Measurements from ENCODE around the gene PLCB2.

The PLCB2 gene

DNA sequence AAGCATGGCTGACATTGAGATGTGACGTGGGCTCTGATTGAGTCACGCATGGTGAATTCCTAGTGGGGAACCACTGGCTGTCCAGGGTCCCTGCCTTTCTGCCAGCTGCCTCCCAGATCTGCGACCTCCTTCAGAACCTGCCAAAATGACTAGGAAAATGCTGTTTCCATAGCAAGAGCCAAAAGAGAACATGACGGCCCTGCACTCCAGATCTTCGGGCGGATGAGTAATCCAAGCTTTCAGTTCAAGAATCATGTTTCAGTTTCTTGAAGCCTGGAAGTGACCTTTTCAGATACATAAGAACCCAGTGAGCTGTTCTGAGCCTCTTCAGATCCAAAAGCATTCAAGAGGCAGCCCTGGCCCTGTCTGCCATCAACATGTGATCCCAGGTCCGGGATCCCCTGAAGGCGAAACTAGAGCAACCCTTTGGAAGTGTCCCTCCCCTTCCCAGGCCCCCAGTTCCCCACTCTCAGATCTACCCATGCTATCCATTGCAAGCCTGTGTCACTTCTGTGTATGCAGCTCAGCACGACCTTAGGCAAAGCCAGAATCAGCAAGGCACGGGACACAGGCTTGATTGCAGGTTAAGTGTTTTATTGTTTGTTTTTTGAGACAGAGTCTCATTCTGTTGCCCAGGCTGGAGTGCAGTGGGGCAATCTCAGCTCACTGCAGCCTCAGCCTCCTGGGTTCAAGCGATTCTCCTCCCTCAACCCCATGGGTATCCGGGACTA, 44.5 kb downstream of the PLCB2 start:
- no peak overlapping the region for H3K4me2 ChIP-seq (ENCODE audit: low read length)
- H3K4me3 ChIP-seq (ENCODE audit: low read depth, low read length) = no peak overlapping the region
- TF ChIP-seq, protein P1, sequence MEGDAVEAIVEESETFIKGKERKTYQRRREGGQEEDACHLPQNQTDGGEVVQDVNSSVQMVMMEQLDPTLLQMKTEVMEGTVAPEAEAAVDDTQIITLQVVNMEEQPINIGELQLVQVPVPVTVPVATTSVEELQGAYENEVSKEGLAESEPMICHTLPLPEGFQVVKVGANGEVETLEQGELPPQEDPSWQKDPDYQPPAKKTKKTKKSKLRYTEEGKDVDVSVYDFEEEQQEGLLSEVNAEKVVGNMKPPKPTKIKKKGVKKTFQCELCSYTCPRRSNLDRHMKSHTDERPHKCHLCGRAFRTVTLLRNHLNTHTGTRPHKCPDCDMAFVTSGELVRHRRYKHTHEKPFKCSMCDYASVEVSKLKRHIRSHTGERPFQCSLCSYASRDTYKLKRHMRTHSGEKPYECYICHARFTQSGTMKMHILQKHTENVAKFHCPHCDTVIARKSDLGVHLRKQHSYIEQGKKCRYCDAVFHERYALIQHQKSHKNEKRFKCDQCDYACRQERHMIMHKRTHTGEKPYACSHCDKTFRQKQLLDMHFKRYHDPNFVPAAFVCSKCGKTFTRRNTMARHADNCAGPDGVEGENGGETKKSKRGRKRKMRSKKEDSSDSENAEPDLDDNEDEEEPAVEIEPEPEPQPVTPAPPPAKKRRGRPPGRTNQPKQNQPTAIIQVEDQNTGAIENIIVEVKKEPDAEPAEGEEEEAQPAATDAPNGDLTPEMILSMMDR (IDR thresholded peaks at IDR 0.05) = no peak

DNA sequence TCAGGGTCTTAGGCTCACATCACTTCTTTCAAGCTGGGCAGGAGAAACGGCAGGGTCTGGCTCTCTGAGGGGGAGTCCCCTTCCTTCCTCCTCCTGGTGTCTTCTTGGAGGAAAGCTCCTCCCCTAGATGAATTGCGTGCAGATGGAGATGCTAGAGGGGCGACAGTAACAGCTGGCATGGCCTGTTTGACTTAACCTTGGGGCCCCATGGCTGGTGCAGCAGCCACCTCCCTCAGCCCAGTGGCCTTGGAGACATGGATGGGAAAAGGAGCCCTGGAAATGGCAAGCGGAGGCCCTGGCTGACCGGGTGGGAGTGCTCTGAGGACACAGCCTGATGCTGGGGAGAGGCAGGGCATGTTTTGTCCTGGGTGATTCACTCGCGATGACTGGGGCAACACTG, 48.7 kb downstream of the PLCB2 start:
- Histone ChIP-seq H3K79me2 (no peaks in the 10 kb centered on the region), H3K36me3 (ENCODE audit: control insufficient read depth, insufficient read depth, low read length) (no peaks in the 10 kb centered on the region), H2AFZ (no peak overlapping the region), H3K9ac (no peak overlapping the region), H3K4me1 (no peaks in the 10 kb centered on the region), H3K27ac (no peak overlapping the region), H3K4me3 (ENCODE audit: low read depth, low read length) (no peak overlapping the region), H3K27me3 (ENCODE audit: control insufficient read depth, insufficient read depth, low read length) (no peaks in the 10 kb centered on the region), H3K4me2 (ENCODE audit: low read length) (no peak overlapping the region), H3K9me3 (ENCODE audit: control insufficient read depth, low read length) (no peaks in the 10 kb centered on the region)
- TF ChIP-seq, protein P1 (IDR thresholded peaks at IDR 0.05) = no peak

More for the DNA sequence above, 44.5 kb downstream of the PLCB2 start:
- Histone ChIP-seq H3K4me1 (no peaks in the 10 kb centered on the region), H3K27ac (no peak overlapping the region), H3K79me2 (no peaks in the 10 kb centered on the region), H3K36me3 (ENCODE audit: control insufficient read depth, insufficient read depth, low read length) (no peaks in the 10 kb centered on the region), H3K9me3 (ENCODE audit: control insufficient read depth, low read length) (no peaks in the 10 kb centered on the region), H3K27me3 (ENCODE audit: control insufficient read depth, insufficient read depth, low read length) (no peaks in the 10 kb centered on the region), H2AFZ (no peak overlapping the region), H3K9ac (no peak overlapping the region)

- H2AFZ ChIP-seq = no peak overlapping the region
- TF ChIP-seq, protein P1 (IDR thresholded peaks at IDR 0.05) = no peak
- no peaks in the 10 kb centered on the region for H3K27me3 ChIP-seq (ENCODE audit: control insufficient read depth, insufficient read depth, low read length)
- H3K79me2 ChIP-seq = no peaks in the 10 kb centered on the region
- H3K4me3 ChIP-seq (ENCODE audit: low read depth, low read length) = no peak overlapping the region
- H3K36me3 ChIP-seq (ENCODE audit: control insufficient read depth, insufficient read depth, low read length) = no peaks in the 10 kb centered on the region
- no peaks in the 10 kb centered on the region for H3K4me1 ChIP-seq
- H3K27ac ChIP-seq = no peak overlapping the region
- H3K9ac ChIP-seq = no peak overlapping the region
- H3K9me3 ChIP-seq (ENCODE audit: control insufficient read depth, low read length) = no peaks in the 10 kb centered on the region
- no peak overlapping the region for H3K4me2 ChIP-seq (ENCODE audit: low read length)
These were observed 49.2 kb downstream of the PLCB2 start for GRCh38 chr15:40258544-40258943.

GRCh38 chr15:40257656-40258450, 49.9 kb downstream of the PLCB2 start:
- H3K4me1 ChIP-seq = no peaks in the 10 kb centered on the region
- no peaks in the 10 kb centered on the region for H3K36me3 ChIP-seq (ENCODE audit: control insufficient read depth, insufficient read depth, low read length)
- H3K79me2 ChIP-seq = no peaks in the 10 kb centered on the region
- no peaks in the 10 kb centered on the region for H3K27me3 ChIP-seq (ENCODE audit: control insufficient read depth, insufficient read depth, low read length)
- no peaks in the 10 kb centered on the region for H3K9me3 ChIP-seq (ENCODE audit: control insufficient read depth, low read length)
- no peak overlapping the region for H3K9ac ChIP-seq
- no peak overlapping the region for H3K4me3 ChIP-seq (ENCODE audit: low read depth, low read length)
- TF ChIP-seq, protein P1 (IDR thresholded peaks at IDR 0.05) = no peak
- no peak overlapping the region for H3K27ac ChIP-seq
- no peak overlapping the region for H2AFZ ChIP-seq
- no peak overlapping the region for H3K4me2 ChIP-seq (ENCODE audit: low read length)

All from parathyroid adenoma (tissue), 2 donors.